Activated CD4-positive, alpha-beta T cell treated with anti-CD3 and anti-CD28 coated beads, Interleukin-2, amount 50 U/mL, for 24 hours (primary cell): ENCODE results near the gene PLEKHH2.

Experiments used
- DNase-seq, 2 donors: peaks; one replicate each; pipeline ENCODE4 v3.0.0-alpha.2; 2020; ENCODE audit warnings: low read depth in 1 of 2, low spot score in 1 of 2

The PLEKHH2 gene

GRCh38 chr2:43758739-43759138 is 121.7 kb downstream of the PLEKHH2 start:
- no peak for DNase-seq

GRCh38 chr2:43759195-43759594 is 122.1 kb downstream of the PLEKHH2 start:
- DNase-seq = no peak

- DNase-seq = no peak
These were observed 125.2 kb downstream of the PLEKHH2 start for GRCh38 chr2:43762286-43762685.

- no peak for DNase-seq
These were observed 126.0 kb downstream of the PLEKHH2 start for GRCh38 chr2:43763091-43763490.

- DNase-seq = no peak
These were observed 127.1 kb downstream of the PLEKHH2 start for GRCh38 chr2:43764086-43764705.

- DNase-seq = no peak
These were observed 128.9 kb downstream of the PLEKHH2 start for GRCh38 chr2:43766006-43766405.

GRCh38 chr2:43773876-43774613 is 137.0 kb downstream of the PLEKHH2 start, which contains the start of gene DYNC2LI1:
DYNC2LI1 (plus strand) TSS chr2:43774039; CDS start chr2:43774139, 100 bp downstream.
- DNase-seq = peak; percentile 56 to 77

- DNase-seq = no peak
These were observed 137.6 kb downstream of the PLEKHH2 start for GRCh38 chr2:43774617-43775016.

- DNase-seq = no peak
These were observed 139.3 kb downstream of the PLEKHH2 start for GRCh38 chr2:43776324-43776723.

GRCh38 chr2:43777306-43777926 is 140.4 kb downstream of the PLEKHH2 start:
- DNase-seq = no peak

- DNase-seq = no peak
These were observed 141.2 kb downstream of the PLEKHH2 start for GRCh38 chr2:43778233-43778632.

- no peak for DNase-seq
These were observed 150.8 kb downstream of the PLEKHH2 start for GRCh38 chr2:43787895-43788294.

GRCh38 chr2:43788646-43789045 is 151.6 kb downstream of the PLEKHH2 start:
- DNase-seq = no peak

- no peak for DNase-seq
These were observed 153.1 kb downstream of the PLEKHH2 start for GRCh38 chr2:43790147-43790546.

GRCh38 chr2:43791035-43791765 is 154.1 kb downstream of the PLEKHH2 start:
- no peak for DNase-seq

- no peak for DNase-seq
These were observed 155.6 kb downstream of the PLEKHH2 start for GRCh38 chr2:43792653-43793052.

- no peak for DNase-seq
These were observed 157.9 kb downstream of the PLEKHH2 start for GRCh38 chr2:43794956-43795355.

- DNase-seq = no peak
These were observed 159.1 kb downstream of the PLEKHH2 start for GRCh38 chr2:43796206-43796605.

GRCh38 chr2:43798300-43798699 is 161.2 kb downstream of the PLEKHH2 start:
- DNase-seq = no peak

GRCh38 chr2:43800894-43801293 is 163.8 kb downstream of the PLEKHH2 start:
- no peak for DNase-seq

GRCh38 chr2:43802135-43802534 is 165.1 kb downstream of the PLEKHH2 start:
- DNase-seq = no peak

- DNase-seq = no peak
These were observed 166.1 kb downstream of the PLEKHH2 start for GRCh38 chr2:43803113-43803512.
